ENCODE measurements around the gene COL4A4. TPM values are rescaled to one million over a fixed set of nuclear protein-coding genes. Genes with fewer than 3 reads are reported as not detected.

Gene COL4A4
- total and polyA plus RNA-seq, 2 of the 4 experiments (the other 2 are of a cell fraction), result 0.02 TPM; not detected in 1

DNA sequence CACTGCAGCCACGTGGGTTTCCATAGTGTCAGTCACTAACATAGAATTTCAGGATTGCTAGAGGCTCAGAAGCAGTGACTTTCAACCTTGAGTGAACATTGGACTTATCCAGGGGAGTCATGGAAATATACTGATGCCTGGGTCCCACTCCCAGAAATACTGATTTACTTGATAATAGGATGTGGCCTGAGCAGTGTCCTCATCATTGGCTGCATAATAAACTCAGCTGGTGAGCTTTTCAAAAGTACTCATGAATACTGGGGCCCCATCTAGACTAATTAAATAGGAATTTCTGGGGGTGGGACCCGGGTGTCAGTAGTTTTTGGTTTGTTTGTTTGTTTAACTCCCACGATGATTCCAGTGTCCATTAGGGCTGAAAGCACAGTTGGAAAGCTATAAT, 141.4 kb downstream of the COL4A4 start:
- ATAC-seq (ENCODE audit: low read depth) (peak; percentile 48), DNase-seq (peak; percentile 42)
- in situ Hi-C loops (cut with MboI; ENCODE audit: low sequenced_read_pairs) (no loop called here), intact Hi-C loops (cut with micrococcal nuclease) (no loop called here), dilution Hi-C loops (cut with HindIII; ENCODE audit: low sequenced_read_pairs, unreplicated experiment) (no loop called here)
- no TSS peak for BruUV-seq (replicated peaks)
- no peak overlapping the region for H4K5ac ChIP-seq (ENCODE audit: low read depth, low read length)
- no peak overlapping the region for H3K14ac ChIP-seq (replicated peaks; ENCODE audit: low read depth, low read length)
- no peak overlapping the region for H4K91ac ChIP-seq (ENCODE audit: insufficient read depth, low read depth, low read length)
- H2BK20ac ChIP-seq (ENCODE audit: low read depth, low read length), result no peak overlapping the region
- no peaks in the 10 kb centered on the region for H3K9me1 ChIP-seq (ENCODE audit: insufficient read depth, low read length)
- ChIA-PET POLR2A (ENCODE audit: unreplicated experiment) (no interaction called here), CTCF (interaction anchor here (2.4 kb wide), 1 partner anchor 11 kb away, joined by 10 read pairs; no protein-coding TSS in a partner anchor)
- H3K9me3 ChIP-seq (ENCODE audit: control insufficient read depth, insufficient read depth, low read length), result no peaks in the 10 kb centered on the region
- no peak overlapping the region for H2AK5ac ChIP-seq (ENCODE audit: low read depth, low read length)
- no peak overlapping the region for H3K4ac ChIP-seq (ENCODE audit: low read depth, low read length)
- no peak overlapping the region for H3K27ac ChIP-seq (ENCODE audit: insufficient read depth, low read length)
- no peaks in the 10 kb centered on the region for H3K27me3 ChIP-seq (ENCODE audit: control insufficient read depth, insufficient read depth, low read length)
- H3K4me2 ChIP-seq (ENCODE audit: low read depth, low read length), result no peak overlapping the region
- no peak overlapping the region for H2AFZ ChIP-seq (replicated peaks; ENCODE audit: low read length, poor library complexity)
- no peaks in the 10 kb centered on the region for H3K36me3 ChIP-seq (ENCODE audit: control insufficient read depth, insufficient read depth, low read length)
- no peak overlapping the region for H4K8ac ChIP-seq (ENCODE audit: low read depth in 2 of 2, low read length in 2 of 2)
- H3K9ac ChIP-seq (ENCODE audit: low read depth, low read length), result no peak overlapping the region
- H3K56ac ChIP-seq (ENCODE audit: extremely low read depth, insufficient read depth, low read length), result no peak overlapping the region
- no peak overlapping the region for H2AK9ac ChIP-seq (replicated peaks; ENCODE audit: low read depth, low read length, poor library complexity)
- no peaks in the 10 kb centered on the region for H4K20me1 ChIP-seq (ENCODE audit: insufficient read depth, low read length)
- H3K23ac ChIP-seq (ENCODE audit: low read depth, low read length), result no peak overlapping the region
- no peaks in the 10 kb centered on the region for H3K79me1 ChIP-seq (ENCODE audit: low read depth in 1 of 2, low read length in 2 of 2)
- H2BK15ac ChIP-seq (ENCODE audit: low read depth, low read length), result no peak overlapping the region
- H3K18ac ChIP-seq (ENCODE audit: low read depth, low read length), result no peak overlapping the region
- TF ChIP-seq NFE2L2 (IDR thresholded peaks at IDR 0.05; ENCODE audit: low read depth, low read length) (no peak), BHLHE40 (IDR thresholded peaks at IDR 0.05; ENCODE audit: low read depth, low read length) (no peak), MXI1 (IDR thresholded peaks at IDR 0.05; ENCODE audit: borderline replicate concordance, low read depth, low read length) (no peak), MAZ (IDR thresholded peaks at IDR 0.05; ENCODE audit: borderline replicate concordance, low read depth, low read length) (no peak), CHD1 (IDR thresholded peaks at IDR 0.05; ENCODE audit: low read depth, low read length) (no peak), POLR2A (IDR thresholded peaks at IDR 0.05; ENCODE audit: low read depth, low read length) (no peak), CEBPB (IDR thresholded peaks at IDR 0.05; ENCODE audit: low read depth, low read length) (no peak), RFX5 (IDR thresholded peaks at IDR 0.05; ENCODE audit: low read depth, low read length) (no peak), SMC3 (IDR thresholded peaks at IDR 0.05; ENCODE audit: low read depth, low read length) (no peak), MAFK (IDR thresholded peaks at IDR 0.05; ENCODE audit: low read depth, low read length) (no peak), RCOR1 (IDR thresholded peaks at IDR 0.05; ENCODE audit: insufficient replicate concordance, low read length) (no peak)
- TF ChIP-seq, protein P1, sequence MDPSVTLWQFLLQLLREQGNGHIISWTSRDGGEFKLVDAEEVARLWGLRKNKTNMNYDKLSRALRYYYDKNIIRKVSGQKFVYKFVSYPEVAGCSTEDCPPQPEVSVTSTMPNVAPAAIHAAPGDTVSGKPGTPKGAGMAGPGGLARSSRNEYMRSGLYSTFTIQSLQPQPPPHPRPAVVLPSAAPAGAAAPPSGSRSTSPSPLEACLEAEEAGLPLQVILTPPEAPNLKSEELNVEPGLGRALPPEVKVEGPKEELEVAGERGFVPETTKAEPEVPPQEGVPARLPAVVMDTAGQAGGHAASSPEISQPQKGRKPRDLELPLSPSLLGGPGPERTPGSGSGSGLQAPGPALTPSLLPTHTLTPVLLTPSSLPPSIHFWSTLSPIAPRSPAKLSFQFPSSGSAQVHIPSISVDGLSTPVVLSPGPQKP (IDR thresholded peaks at IDR 0.05; ENCODE audit: borderline replicate concordance, low read depth, low read length), result no peak
- TF ChIP-seq, protein P2, sequence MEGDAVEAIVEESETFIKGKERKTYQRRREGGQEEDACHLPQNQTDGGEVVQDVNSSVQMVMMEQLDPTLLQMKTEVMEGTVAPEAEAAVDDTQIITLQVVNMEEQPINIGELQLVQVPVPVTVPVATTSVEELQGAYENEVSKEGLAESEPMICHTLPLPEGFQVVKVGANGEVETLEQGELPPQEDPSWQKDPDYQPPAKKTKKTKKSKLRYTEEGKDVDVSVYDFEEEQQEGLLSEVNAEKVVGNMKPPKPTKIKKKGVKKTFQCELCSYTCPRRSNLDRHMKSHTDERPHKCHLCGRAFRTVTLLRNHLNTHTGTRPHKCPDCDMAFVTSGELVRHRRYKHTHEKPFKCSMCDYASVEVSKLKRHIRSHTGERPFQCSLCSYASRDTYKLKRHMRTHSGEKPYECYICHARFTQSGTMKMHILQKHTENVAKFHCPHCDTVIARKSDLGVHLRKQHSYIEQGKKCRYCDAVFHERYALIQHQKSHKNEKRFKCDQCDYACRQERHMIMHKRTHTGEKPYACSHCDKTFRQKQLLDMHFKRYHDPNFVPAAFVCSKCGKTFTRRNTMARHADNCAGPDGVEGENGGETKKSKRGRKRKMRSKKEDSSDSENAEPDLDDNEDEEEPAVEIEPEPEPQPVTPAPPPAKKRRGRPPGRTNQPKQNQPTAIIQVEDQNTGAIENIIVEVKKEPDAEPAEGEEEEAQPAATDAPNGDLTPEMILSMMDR (conservative IDR thresholded peaks at IDR 0.05; ENCODE audit: low read depth, low read length), result no peak
- no peak overlapping the region for H2BK120ac ChIP-seq (ENCODE audit: low read depth, low read length)
- H2BK5ac ChIP-seq (ENCODE audit: low read depth, low read length, poor library complexity, severe bottlenecking), result no peak overlapping the region
- H3K4me1 ChIP-seq (ENCODE audit: control insufficient read depth, insufficient read depth, low read length), result no peaks in the 10 kb centered on the region
- H3K4me3 ChIP-seq (ENCODE audit: insufficient read depth, low read depth, low read length), result no peak overlapping the region
- no CpG with 5 or more reads among the region's 3 CpGs for WGBS, 2 experiments (ENCODE audit: extremely low coverage in 2 of 2, insufficient read length in 1 of 2)
